Stimulated activated naive CD8-positive, alpha-beta T cell treated with anti-CD3 and anti-CD28 coated beads, Interleukin-15, amount 100 ng/mL, for 72 hours (primary cell): ENCODE data around the gene ZNF341.

ENCODE experiments used
- ATAC-seq: fragments of 150-1000 bp; cut with Tn5 transposase; 2 replicates; pipeline ENCODE4 v1.10.0; 2021; ENCODE audit warnings: mild to moderate bottlenecking, moderate library complexity
- DNase-seq, 2 donors: peaks; one replicate each; pipeline ENCODE4 v3.0.0; 2021 to 2022
- H3K27ac Mint-ChIP-seq, 2 donors: one replicate each; pipeline ENCODE4 v1.8.0; 2022; ENCODE audit warnings: mild to moderate bottlenecking in 2 of 2, mixed read lengths in 2 of 2, moderate library complexity in 2 of 2
- H3K27me3 Mint-ChIP-seq: one replicate; pipeline ENCODE4 v1.8.0; 2022; ENCODE audit warnings: mixed read lengths
- H3K4me1 Mint-ChIP-seq: one replicate; pipeline ENCODE4 v1.8.0; 2022; ENCODE audit warnings: mild to moderate bottlenecking, mixed read lengths
- H3K4me3 Mint-ChIP-seq, 2 donors: one replicate each; pipeline ENCODE4 v1.8.0; 2022; ENCODE audit warnings: mild to moderate bottlenecking in 2 of 2, mixed read lengths in 2 of 2, moderate library complexity in 1 of 2
- H3K9me3 Mint-ChIP-seq, 2 donors: one replicate each; pipeline ENCODE4 v1.8.0; 2022; ENCODE audit warnings: mixed read lengths in 2 of 2

ZNF341 gene

GRCh38 chr20:33767777-33768138, 36.0 kb downstream of the ZNF341 start:
- Mint-ChIP-seq H3K27ac (no peak overlapping the region), H3K27me3 (no peaks in the 10 kb centered on the region), H3K4me3 (no peak overlapping the region), H3K9me3 (no peaks in the 10 kb centered on the region), H3K4me1 (peaks cover 9% of the 10 kb centered on the region)
- ATAC-seq (no peak), DNase-seq (no peak)

DNA sequence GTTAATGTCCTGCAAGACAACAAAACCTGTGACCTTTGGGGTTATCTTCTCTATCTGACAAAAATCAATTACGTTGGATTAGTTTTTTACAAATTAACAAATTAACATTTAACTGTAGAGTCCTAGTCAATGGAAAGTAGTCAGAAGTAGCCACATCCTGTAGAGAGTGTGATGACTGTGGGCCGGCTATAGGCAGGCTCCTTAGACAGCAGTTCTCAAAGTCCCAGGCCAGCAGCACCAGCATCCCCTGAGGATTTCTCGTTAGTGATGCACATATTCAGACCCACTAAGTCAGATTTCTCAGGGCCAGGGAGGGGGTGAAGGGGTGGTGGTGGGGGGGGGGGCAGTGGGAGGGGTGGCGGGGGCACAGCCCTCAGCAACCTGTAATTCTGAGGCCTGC, 37.2 kb downstream of the ZNF341 start:
- no peak overlapping the region for H3K27ac Mint-ChIP-seq

DNA sequence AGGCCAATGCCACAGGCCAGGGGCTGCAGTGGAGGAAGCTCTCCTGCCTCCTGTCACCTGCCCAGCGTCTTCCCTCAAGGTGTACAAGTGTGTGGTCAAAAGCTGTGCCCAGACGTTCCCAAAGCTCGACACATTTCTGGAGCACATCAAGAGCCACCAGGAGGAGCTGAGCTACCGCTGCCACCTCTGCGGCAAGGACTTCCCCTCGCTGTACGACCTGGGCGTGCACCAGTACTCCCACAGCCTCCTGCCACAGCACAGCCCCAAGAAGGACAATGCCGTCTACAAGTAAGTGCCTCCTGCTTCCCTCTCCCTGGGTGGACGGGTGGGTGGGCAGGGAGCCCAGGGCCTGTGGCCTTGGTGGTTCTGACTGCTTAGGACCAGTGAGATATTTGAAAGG, 38.2 kb downstream of the ZNF341 start:
- no peak for DNase-seq
- no peak for ATAC-seq
- Mint-ChIP-seq H3K4me1 (peaks cover 23% of the 10 kb centered on the region), H3K27me3 (no peaks in the 10 kb centered on the region), H3K27ac (no peak overlapping the region), H3K9me3 (no peaks in the 10 kb centered on the region), H3K4me3 (no peak overlapping the region)

More for the DNA sequence above, 37.2 kb downstream of the ZNF341 start:
- Mint-ChIP-seq H3K4me1 (peaks cover 19% of the 10 kb centered on the region), H3K4me3 (no peak overlapping the region), H3K9me3 (no peaks in the 10 kb centered on the region), H3K27me3 (no peaks in the 10 kb centered on the region)
- DNase-seq (no peak), ATAC-seq (no peak)

DNA sequence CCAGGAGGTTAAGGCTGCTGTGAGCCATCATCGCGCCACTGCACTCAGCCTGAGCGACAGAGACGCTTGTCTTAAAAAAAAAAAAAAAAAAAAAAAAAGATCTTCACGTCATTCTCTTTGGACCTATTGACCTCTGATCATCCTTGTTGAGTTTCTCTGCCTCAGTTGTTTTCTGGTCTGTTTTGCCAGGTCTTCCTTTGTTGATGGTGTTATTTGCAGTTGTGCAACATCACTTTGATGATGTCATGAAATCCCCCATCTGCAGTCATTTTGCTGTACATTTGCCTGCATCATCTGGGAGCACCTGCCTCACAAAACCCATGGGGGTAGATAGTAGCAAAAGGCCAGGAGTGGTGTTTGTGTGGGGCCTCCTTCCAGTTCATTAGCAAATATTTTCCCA, 40.1 kb downstream of the ZNF341 start:
- Mint-ChIP-seq H3K27ac (peak overlapping the region in 1 of 2 donors; percentile 59), H3K9me3 (no peaks in the 10 kb centered on the region), H3K4me1 (peaks cover 23% of the 10 kb centered on the region), H3K27me3 (no peaks in the 10 kb centered on the region), H3K4me3 (no peak overlapping the region)
- DNase-seq: no peak
- no peak for ATAC-seq

DNA sequence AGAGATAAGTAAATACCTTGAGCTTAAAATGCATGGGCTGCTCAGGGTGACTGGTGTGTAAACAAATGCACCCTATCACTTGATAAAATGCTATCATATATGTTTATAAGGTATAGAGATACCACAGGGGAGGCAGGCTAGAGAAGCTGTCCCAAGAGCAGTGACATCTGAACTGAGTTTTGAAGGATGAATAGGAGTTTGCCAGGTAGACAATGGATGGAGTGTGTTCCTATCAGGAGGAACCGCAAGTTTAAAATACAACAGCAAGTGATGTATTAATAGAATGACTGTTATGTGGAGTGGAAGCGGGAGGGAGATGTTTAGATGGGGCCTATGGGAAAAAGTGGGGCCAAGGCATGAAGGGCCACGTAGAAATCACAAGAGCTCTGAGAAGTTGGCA, 40.6 kb downstream of the ZNF341 start:
- Mint-ChIP-seq H3K4me1 (peaks cover 23% of the 10 kb centered on the region), H3K4me3 (no peak overlapping the region), H3K27ac (no peak overlapping the region), H3K9me3 (no peaks in the 10 kb centered on the region), H3K27me3 (no peaks in the 10 kb centered on the region)
- DNase-seq: no peak
- no peak for ATAC-seq

GRCh38 chr20:33773412-33774089, 41.8 kb downstream of the ZNF341 start:
- H3K4me3 Mint-ChIP-seq: no peak overlapping the region
- peak; percentile 56 to 67 for DNase-seq
- H3K4me1 Mint-ChIP-seq: peaks cover 34% of the 10 kb centered on the region
- no peaks in the 10 kb centered on the region for H3K27me3 Mint-ChIP-seq
- no peaks in the 10 kb centered on the region for H3K9me3 Mint-ChIP-seq
- H3K27ac Mint-ChIP-seq: peak overlapping the region in 1 of 2 donors; percentile 83
- peak; percentile 98 for ATAC-seq

DNA sequence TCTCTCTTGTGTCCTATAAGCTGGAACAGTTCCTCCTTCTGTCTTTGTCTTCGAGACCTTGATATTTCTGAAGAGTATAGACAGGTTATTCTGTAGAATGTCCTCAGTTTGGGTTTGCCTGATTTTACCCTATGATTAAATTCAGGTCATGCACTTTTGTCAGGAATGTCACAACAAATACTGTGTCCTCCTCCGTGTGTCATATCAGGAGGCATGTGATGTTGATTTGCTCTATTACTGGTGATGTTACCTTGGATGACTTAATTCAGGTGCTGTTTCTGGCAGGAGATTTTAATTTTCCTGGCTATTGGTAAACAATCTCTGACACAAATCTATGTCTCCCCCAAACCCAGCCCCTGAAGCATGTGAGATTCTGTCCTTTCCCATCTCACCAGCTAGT, 46.0 kb downstream of the ZNF341 start:
- ATAC-seq (no peak), DNase-seq (no peak)
- peaks cover 39% of the 10 kb centered on the region for H3K4me1 Mint-ChIP-seq
- no peak overlapping the region for H3K4me3 Mint-ChIP-seq
- peak overlapping the region; percentile 68 to 71 for H3K27ac Mint-ChIP-seq
- H3K27me3 Mint-ChIP-seq: no peaks in the 10 kb centered on the region
- no peaks in the 10 kb centered on the region for H3K9me3 Mint-ChIP-seq

DNA sequence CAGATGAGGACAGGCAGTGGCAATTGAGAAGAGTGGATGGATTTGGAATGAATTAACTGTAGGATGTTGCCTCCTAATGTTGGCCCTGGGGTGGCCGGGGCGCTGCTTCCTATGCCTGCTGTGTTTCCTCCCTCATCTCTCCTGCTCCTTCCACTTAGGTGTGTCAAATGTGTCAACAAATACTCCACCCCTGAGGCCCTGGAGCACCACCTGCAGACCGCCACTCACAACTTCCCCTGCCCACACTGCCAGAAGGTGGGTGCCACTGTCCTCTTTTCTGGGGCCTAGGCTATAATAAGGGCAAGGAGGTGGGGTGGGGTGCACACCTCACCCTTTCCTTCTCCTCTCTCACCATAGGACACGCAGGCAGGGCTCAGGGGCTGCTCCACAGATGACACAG, 49.3 kb downstream of the ZNF341 start:
- no peak overlapping the region for H3K27ac Mint-ChIP-seq
- no peak overlapping the region for H3K4me3 Mint-ChIP-seq
- DNase-seq (no peak), ATAC-seq (no peak)
- peaks cover 30% of the 10 kb centered on the region for H3K4me1 Mint-ChIP-seq
- no peaks in the 10 kb centered on the region for H3K9me3 Mint-ChIP-seq
- H3K27me3 Mint-ChIP-seq: no peaks in the 10 kb centered on the region

- no peak for DNase-seq
- no peak overlapping the region for H3K4me3 Mint-ChIP-seq
- H3K9me3 Mint-ChIP-seq: no peaks in the 10 kb centered on the region
- ATAC-seq: no peak
- no peak overlapping the region for H3K27ac Mint-ChIP-seq
- H3K27me3 Mint-ChIP-seq: no peaks in the 10 kb centered on the region
- peaks cover 31% of the 10 kb centered on the region for H3K4me1 Mint-ChIP-seq
These were observed 50.1 kb downstream of the ZNF341 start for GRCh38 chr20:33781945-33782344.

DNA sequence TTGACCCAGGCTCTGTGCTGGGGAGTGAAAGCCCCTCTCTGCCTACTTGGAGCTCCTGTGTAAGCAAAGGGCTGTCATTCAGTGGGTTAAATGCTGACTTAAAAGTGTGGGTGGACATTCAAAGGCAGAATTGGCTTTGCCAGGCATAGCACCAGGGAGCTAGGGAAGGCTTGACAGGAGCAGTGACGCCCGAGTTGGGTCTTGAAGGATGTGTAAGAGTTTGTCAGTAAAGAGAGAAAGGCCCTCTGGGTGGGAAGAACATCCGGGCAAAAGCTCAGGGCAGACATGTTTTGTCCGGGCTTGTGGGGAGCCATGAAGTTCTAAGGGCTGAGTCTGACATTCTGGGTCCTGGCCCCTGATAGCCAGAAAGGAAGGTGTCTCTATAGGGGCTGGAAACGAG, 51.5 kb downstream of the ZNF341 start:
- ATAC-seq (no peak), DNase-seq (no peak)
- H3K4me1 Mint-ChIP-seq: peaks cover 34% of the 10 kb centered on the region
- no peaks in the 10 kb centered on the region for H3K9me3 Mint-ChIP-seq
- H3K4me3 Mint-ChIP-seq: no peak overlapping the region
- H3K27ac Mint-ChIP-seq: no peak overlapping the region
- no peaks in the 10 kb centered on the region for H3K27me3 Mint-ChIP-seq

- Mint-ChIP-seq H3K9me3 (no peaks in the 10 kb centered on the region), H3K27me3 (no peaks in the 10 kb centered on the region), H3K27ac (no peak overlapping the region), H3K4me1 (peaks cover 28% of the 10 kb centered on the region), H3K4me3 (no peak overlapping the region)
- ATAC-seq: no peak
- DNase-seq: no peak
These were observed 52.0 kb downstream of the ZNF341 start for GRCh38 chr20:33783818-33784217.

GRCh38 chr20:33784225-33784624, 52.4 kb downstream of the ZNF341 start:
- no peaks in the 10 kb centered on the region for H3K27me3 Mint-ChIP-seq
- no peak overlapping the region for H3K4me3 Mint-ChIP-seq
- DNase-seq: no peak
- H3K4me1 Mint-ChIP-seq: peaks cover 24% of the 10 kb centered on the region
- no peak overlapping the region for H3K27ac Mint-ChIP-seq
- ATAC-seq: no peak
- no peaks in the 10 kb centered on the region for H3K9me3 Mint-ChIP-seq

DNA sequence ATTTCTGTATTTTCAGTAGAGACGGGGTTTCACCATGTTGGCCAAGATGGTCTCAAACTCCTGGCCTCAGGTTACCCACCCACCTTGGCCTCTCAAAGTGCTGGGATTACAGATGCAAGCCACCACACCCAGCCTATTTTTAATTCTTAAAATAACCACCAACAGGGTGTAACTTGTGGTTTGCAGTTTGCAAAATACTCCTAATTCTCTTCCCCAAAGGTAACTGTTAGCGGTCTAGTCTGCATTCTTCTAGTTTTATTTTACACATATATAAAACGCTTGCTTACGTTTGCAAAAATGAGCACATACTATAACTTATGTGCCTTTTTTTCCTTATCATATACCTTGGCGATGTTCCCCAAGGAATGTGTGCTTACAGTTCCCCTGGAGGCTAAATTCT, 53.7 kb downstream of the ZNF341 start:
- no peaks in the 10 kb centered on the region for H3K9me3 Mint-ChIP-seq
- H3K27ac Mint-ChIP-seq: no peak overlapping the region
- DNase-seq (no peak), ATAC-seq (no peak)
- no peaks in the 10 kb centered on the region for H3K27me3 Mint-ChIP-seq
- H3K4me1 Mint-ChIP-seq: peaks cover 16% of the 10 kb centered on the region
- H3K4me3 Mint-ChIP-seq: no peak overlapping the region

GRCh38 chr20:33787253-33787891, 55.6 kb downstream of the ZNF341 start:
- H3K4me3 Mint-ChIP-seq: no peak overlapping the region
- ATAC-seq (no peak), DNase-seq (no peak)
- no peaks in the 10 kb centered on the region for H3K27me3 Mint-ChIP-seq
- H3K4me1 Mint-ChIP-seq: peaks cover 16% of the 10 kb centered on the region
- H3K9me3 Mint-ChIP-seq: no peaks in the 10 kb centered on the region
- H3K27ac Mint-ChIP-seq: peak overlapping the region in 1 of 2 donors; percentile 3

- Mint-ChIP-seq H3K9me3 (no peaks in the 10 kb centered on the region), H3K4me3 (no peak overlapping the region), H3K27me3 (no peaks in the 10 kb centered on the region), H3K27ac (peak overlapping the region in 1 of 2 donors; percentile 21), H3K4me1 (peaks cover 19% of the 10 kb centered on the region)
- ATAC-seq: no peak
- no peak for DNase-seq
These were observed 56.7 kb downstream of the ZNF341 start for GRCh38 chr20:33788351-33789049.

DNA sequence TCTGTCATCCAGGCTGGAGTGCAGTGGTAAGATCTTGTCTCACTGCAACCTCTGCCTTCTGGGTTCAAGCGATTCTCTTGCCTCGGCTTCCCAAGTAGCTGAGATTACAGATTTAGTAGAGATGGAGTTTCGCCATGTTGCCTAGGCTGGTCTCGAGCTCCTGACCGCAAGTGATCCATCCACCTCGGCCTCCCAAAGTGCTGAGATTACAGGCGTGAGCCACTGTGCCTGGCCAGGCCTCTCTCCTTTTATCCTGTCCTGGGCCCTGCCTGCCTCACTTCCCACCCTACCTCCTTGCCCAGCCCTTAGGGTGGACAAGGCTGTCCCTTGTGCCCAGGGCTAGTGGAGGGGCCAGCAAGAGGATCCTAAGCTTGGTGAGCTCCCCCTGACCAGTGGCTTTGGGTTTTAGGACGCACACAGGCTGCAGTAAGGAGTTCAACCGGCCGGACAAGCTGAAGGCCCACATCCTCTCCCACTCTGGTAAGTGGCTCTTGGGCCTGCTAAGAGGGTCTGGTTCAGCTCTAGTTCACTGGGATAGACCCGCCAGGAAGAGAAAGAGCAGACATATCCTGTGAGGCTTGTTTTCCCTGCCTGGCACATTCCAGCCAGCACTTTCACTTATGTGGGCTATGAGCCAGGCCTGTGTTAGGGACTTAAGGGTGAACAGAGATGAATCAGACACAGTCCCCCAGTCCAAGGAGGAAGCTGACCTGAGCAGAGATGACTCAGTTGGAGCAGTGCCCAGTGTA, 57.5 kb downstream of the ZNF341 start:
- H3K27ac Mint-ChIP-seq: peak overlapping the region in 1 of 2 donors; percentile 80
- no peak for ATAC-seq
- no peak for DNase-seq
- peaks cover 17% of the 10 kb centered on the region for H3K4me1 Mint-ChIP-seq
- H3K27me3 Mint-ChIP-seq: no peaks in the 10 kb centered on the region
- no peaks in the 10 kb centered on the region for H3K9me3 Mint-ChIP-seq
- H3K4me3 Mint-ChIP-seq: no peak overlapping the region
